Lower leg skin (tissue), 3 donors: ENCODE results near the gene FAM186B.

Experiments used
- POLR2A ChIP-seq, 2 donors: fragments of 450-650 bp; IDR thresholded peaks; one replicate each; pipeline ENCODE4 v1.6.1; 2016 to 2017; ENCODE audit warnings: antibody characterized with exemption in 2 of 2, mild to moderate bottlenecking in 1 of 2, moderate library complexity in 1 of 2
- TF ChIP-seq, protein P1 (sequence below), 3 donors: fragments of 450-650 bp; IDR thresholded peaks; one replicate each; pipeline ENCODE4 v1.5.1; 2016; ENCODE audit warnings: antibody characterized with exemption in 3 of 3, mild to moderate bottlenecking in 3 of 3, moderate library complexity in 2 of 3

DNA sequence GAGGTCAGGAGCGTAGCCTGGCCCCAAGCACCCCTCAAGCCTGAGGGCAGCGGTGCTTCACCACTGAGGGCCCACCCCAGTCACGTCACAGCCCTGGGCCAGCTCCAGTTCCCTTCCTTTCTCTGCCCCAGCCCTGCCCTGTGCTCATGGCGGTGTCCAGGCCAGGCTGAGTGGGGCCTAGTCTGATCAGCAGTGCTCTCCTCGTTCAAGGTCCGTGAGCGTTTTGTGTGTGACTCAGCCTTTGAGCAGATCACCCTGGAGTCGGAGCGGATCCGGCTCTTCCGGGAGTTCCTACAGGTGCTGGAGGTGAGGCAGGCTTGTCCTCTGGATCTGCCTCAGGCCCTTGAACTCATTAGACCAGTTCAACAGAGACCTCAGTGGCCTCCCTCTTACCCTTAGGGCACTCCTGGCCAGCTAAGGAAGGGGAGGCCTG lies 36.9 kb upstream of the FAM186B start:
- TF ChIP-seq, protein P1, sequence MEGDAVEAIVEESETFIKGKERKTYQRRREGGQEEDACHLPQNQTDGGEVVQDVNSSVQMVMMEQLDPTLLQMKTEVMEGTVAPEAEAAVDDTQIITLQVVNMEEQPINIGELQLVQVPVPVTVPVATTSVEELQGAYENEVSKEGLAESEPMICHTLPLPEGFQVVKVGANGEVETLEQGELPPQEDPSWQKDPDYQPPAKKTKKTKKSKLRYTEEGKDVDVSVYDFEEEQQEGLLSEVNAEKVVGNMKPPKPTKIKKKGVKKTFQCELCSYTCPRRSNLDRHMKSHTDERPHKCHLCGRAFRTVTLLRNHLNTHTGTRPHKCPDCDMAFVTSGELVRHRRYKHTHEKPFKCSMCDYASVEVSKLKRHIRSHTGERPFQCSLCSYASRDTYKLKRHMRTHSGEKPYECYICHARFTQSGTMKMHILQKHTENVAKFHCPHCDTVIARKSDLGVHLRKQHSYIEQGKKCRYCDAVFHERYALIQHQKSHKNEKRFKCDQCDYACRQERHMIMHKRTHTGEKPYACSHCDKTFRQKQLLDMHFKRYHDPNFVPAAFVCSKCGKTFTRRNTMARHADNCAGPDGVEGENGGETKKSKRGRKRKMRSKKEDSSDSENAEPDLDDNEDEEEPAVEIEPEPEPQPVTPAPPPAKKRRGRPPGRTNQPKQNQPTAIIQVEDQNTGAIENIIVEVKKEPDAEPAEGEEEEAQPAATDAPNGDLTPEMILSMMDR (IDR thresholded peaks at IDR 0.05), result no peak
- TF ChIP-seq POLR2A (IDR thresholded peaks at IDR 0.05), result no peak
